Measurements from ENCODE around the gene MARCKSL1. TPM values are rescaled to one million over a fixed set of nuclear protein-coding genes. Genes with fewer than 3 reads are reported as not detected.

The MARCKSL1 gene
- polyA plus RNA-seq, 1 experiment, result 196 TPM

GRCh38 chr1:32373996-32374592 lies 38.1 kb upstream of the MARCKSL1 start:
- H3K27ac ChIP-seq (ENCODE audit: low read depth, low read length), result no peak overlapping the region
- POLR2A ChIA-PET, result no interaction called here
- no peak overlapping the region for H3K4me3 ChIP-seq (ENCODE audit: low read depth, low read length)
- TF ChIP-seq CTCF (IDR thresholded peaks at IDR 0.05; ENCODE audit: low read depth, low read length), result no peak
- CTCF ChIA-PET, result no interaction called here
- H3K9me3 ChIP-seq (ENCODE audit: control insufficient read depth, insufficient read depth, low read length), result no peaks in the 10 kb centered on the region
- H3K27me3 ChIP-seq (ENCODE audit: control insufficient read depth, insufficient read depth, low read length), result no peaks in the 10 kb centered on the region
- DNase-seq (ENCODE audit: low read depth, low spot score), result no peak

GRCh38 chr1:32372149-32372756 lies 36.2 kb upstream of the MARCKSL1 start:
- no peak for TF ChIP-seq CTCF (IDR thresholded peaks at IDR 0.05; ENCODE audit: low read depth, low read length)
- no peaks in the 10 kb centered on the region for H3K9me3 ChIP-seq (ENCODE audit: control insufficient read depth, insufficient read depth, low read length)
- H3K4me3 ChIP-seq (ENCODE audit: low read depth, low read length), result no peak overlapping the region
- no peaks in the 10 kb centered on the region for H3K27me3 ChIP-seq (ENCODE audit: control insufficient read depth, insufficient read depth, low read length)
- CTCF ChIA-PET, result interaction anchor here (0.6 to 2.1 kb wide), 3 partner anchors 19 to 157 kb away, joined by 3 to 10 read pairs (median 4); no protein-coding TSS in a partner anchor
- H3K27ac ChIP-seq (ENCODE audit: low read depth, low read length), result no peak overlapping the region
- no peak for DNase-seq (ENCODE audit: low read depth, low spot score)
- POLR2A ChIA-PET, result interaction anchor here (1.1 kb wide), 1 partner anchor 36 kb away, joined by 3 read pairs; the partner anchor contains the start of gene MARCKSL1

- TF ChIP-seq CTCF (IDR thresholded peaks at IDR 0.05; ENCODE audit: low read depth, low read length), result no peak
- DNase-seq (ENCODE audit: low read depth, low spot score), result no peak
- CTCF ChIA-PET, result interaction anchor here (0.9 to 1.6 kb wide), 2 partner anchors 33 to 152 kb away, joined by 3 to 5 read pairs; no protein-coding TSS in a partner anchor
- no peak overlapping the region for H3K27ac ChIP-seq (ENCODE audit: low read depth, low read length)
- POLR2A ChIA-PET, result interaction anchor here (4.2 kb wide), 1 partner anchor 32 kb away, joined by 30 read pairs; the partner anchor contains the start of gene MARCKSL1
- H3K9me3 ChIP-seq (ENCODE audit: control insufficient read depth, insufficient read depth, low read length), result no peaks in the 10 kb centered on the region
- no peaks in the 10 kb centered on the region for H3K27me3 ChIP-seq (ENCODE audit: control insufficient read depth, insufficient read depth, low read length)
- no peak overlapping the region for H3K4me3 ChIP-seq (ENCODE audit: low read depth, low read length)
These were observed 32.0 kb upstream of the MARCKSL1 start for GRCh38 chr1:32367912-32368635.

GRCh38 chr1:32365445-32365844 lies 29.4 kb upstream of the MARCKSL1 start:
- H3K27ac ChIP-seq (ENCODE audit: low read depth, low read length), result no peak overlapping the region
- ChIA-PET POLR2A (interaction anchor here (0.7 to 1.5 kb wide), 3 partner anchors 15 to 258 kb away, joined by 3 to 5 read pairs (median 4); partner anchors contain the start of genes BSDC1 and KPNA6), CTCF (no interaction called here)
- no peaks in the 10 kb centered on the region for H3K9me3 ChIP-seq (ENCODE audit: control insufficient read depth, insufficient read depth, low read length)
- no peak for TF ChIP-seq CTCF (IDR thresholded peaks at IDR 0.05; ENCODE audit: low read depth, low read length)
- H3K27me3 ChIP-seq (ENCODE audit: control insufficient read depth, insufficient read depth, low read length), result no peaks in the 10 kb centered on the region
- H3K4me3 ChIP-seq (ENCODE audit: low read depth, low read length), result no peak overlapping the region
- DNase-seq (ENCODE audit: low read depth, low spot score), result no peak
